ENCODE measurements around the gene GBF1. TPM values are rescaled to one million over a fixed set of nuclear protein-coding genes. Genes with fewer than 3 reads are reported as not detected.

The GBF1 gene
- total RNA-seq, 4 donors from 2014 or later, result 34.0 to 68.3 (median 53.5) TPM

DNA sequence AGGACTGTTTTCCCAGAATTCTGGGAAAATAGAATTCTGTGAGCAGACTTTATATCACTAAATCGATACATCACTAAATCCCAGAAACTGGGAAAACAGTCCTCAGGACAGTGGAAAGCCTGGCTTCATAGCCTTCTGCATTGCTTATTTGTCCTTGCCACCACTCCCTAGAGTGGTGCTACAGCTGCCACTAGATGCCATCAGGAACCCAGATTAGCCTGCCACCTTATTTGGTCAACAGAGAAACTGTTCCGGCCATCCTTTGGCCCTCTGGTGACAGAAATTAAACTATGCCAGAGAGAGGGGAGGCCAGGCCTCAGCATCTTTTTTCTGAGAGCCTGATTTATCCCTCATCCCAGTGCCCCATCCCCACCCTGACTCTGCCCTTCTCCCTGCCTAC lies 130.5 kb downstream of the GBF1 start:
- no peaks in the 10 kb centered on the region for H3K9me3 ChIP-seq
- no peaks in the 10 kb centered on the region for H3K4me1 ChIP-seq
- H3K4me3 ChIP-seq (replicated peaks in 1 of 3), result no peak overlapping the region
- no peaks in the 10 kb centered on the region for H3K27me3 ChIP-seq
- H3K36me3 ChIP-seq, result peaks cover 65 to 85% of the 10 kb centered on the region in 2 donors
- TF ChIP-seq, protein P1, sequence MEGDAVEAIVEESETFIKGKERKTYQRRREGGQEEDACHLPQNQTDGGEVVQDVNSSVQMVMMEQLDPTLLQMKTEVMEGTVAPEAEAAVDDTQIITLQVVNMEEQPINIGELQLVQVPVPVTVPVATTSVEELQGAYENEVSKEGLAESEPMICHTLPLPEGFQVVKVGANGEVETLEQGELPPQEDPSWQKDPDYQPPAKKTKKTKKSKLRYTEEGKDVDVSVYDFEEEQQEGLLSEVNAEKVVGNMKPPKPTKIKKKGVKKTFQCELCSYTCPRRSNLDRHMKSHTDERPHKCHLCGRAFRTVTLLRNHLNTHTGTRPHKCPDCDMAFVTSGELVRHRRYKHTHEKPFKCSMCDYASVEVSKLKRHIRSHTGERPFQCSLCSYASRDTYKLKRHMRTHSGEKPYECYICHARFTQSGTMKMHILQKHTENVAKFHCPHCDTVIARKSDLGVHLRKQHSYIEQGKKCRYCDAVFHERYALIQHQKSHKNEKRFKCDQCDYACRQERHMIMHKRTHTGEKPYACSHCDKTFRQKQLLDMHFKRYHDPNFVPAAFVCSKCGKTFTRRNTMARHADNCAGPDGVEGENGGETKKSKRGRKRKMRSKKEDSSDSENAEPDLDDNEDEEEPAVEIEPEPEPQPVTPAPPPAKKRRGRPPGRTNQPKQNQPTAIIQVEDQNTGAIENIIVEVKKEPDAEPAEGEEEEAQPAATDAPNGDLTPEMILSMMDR (IDR thresholded peaks at IDR 0.05), result no peak
- no peak for TF ChIP-seq POLR2A (IDR thresholded peaks at IDR 0.05)
- intact Hi-C loops (cut with DNase I), result no loop called here
- H3K27ac ChIP-seq, result no peak overlapping the region
- WGBS, 2 donors, result 85 to 88% methylated on average over 2 of the region's 2 CpGs
- no peak for DNase-seq

DNA sequence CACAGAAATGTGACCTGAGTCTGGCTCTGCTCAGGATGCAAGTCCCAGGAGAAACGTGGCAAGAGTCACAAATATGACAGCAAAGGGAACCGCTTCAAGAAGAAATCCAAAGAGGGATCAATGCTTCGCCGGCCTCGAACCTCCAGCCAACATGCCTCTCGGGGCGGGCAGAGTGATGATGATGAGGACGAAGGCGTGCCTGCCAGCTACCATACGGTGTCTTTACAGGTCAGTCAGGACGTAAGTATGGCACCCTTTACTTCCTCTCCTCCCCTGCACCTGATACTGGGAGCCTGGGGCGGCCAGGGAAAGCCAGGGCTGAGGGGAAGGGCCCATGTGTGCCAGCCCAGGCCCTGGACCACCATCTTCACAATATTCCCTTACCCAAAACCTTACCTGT lies 131.6 kb downstream of the GBF1 start:
- H3K4me3 ChIP-seq (replicated peaks in 1 of 3), result no peak overlapping the region
- H3K4me1 ChIP-seq, result no peaks in the 10 kb centered on the region
- no peak for DNase-seq
- no peaks in the 10 kb centered on the region for H3K9me3 ChIP-seq
- H3K27ac ChIP-seq, result no peak overlapping the region
- intact Hi-C loops (cut with DNase I), result no loop called here
- peaks cover 63 to 83% of the 10 kb centered on the region in 2 donors for H3K36me3 ChIP-seq
- 97 to 98% methylated on average over 12 of the region's 12 CpGs for WGBS, 2 donors
- H3K27me3 ChIP-seq, result no peaks in the 10 kb centered on the region
- TF ChIP-seq, protein P1 (IDR thresholded peaks at IDR 0.05), result no peak
- TF ChIP-seq POLR2A (IDR thresholded peaks at IDR 0.05), result no peak

DNA sequence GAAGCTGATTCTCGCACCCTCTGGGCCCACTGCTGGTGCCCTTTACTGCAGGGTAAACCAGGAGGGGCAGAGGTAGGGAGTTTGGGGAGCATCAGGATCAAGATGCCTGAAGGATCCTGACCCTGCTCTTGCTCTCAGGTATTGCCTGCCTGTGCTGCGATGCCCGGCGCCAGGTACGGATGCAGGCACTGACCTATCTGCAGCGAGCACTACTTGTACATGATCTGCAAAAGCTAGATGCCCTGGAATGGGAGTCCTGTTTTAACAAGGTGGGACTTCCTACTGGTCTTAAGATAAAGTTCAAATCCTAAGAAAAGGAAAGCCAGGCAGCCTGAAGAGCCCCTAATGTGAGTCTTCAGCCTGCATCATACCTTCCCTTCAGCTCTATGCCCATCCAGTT lies 134.1 kb downstream of the GBF1 start:
- DNase-seq, result no peak
- 94% methylated on average over 5 to 6 of the region's 6 CpGs for WGBS, 2 donors
- intact Hi-C loops (cut with DNase I), result no loop called here

DNA sequence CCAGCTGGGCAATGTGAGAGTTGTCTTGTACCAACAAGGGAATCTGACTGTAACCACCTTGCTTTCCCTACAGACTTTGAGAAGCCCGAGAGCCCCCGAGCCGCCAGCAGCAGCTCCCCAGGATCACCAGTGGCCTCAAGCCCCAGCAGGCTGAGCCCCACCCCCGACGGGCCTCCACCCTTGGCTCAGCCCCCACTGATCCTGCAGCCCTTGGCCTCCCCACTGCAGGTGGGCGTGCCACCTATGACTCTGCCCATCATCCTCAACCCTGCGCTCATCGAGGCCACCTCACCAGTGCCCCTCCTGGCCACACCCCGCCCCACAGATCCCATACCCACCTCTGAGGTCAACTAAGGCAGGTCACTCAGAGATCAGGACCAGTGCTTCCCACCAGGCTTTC lies 136.7 kb downstream of the GBF1 start:
- Histone ChIP-seq H3K27ac (no peak overlapping the region), H3K27me3 (no peaks in the 10 kb centered on the region), H3K9me3 (no peaks in the 10 kb centered on the region), H3K4me1 (no peaks in the 10 kb centered on the region), H3K4me3 (replicated peaks in 1 of 3) (no peak overlapping the region), H3K36me3 (peaks cover 47 to 52% of the 10 kb centered on the region in 2 donors)
- WGBS, 2 donors, result 90 to 96% methylated on average over 9 of the region's 9 CpGs
- TF ChIP-seq, protein P1 (IDR thresholded peaks at IDR 0.05), result no peak
- no peak for TF ChIP-seq POLR2A (IDR thresholded peaks at IDR 0.05)
- DNase-seq, result no peak
- intact Hi-C loops (cut with DNase I), result no loop called here

More for the DNA sequence above, 134.1 kb downstream of the GBF1 start:
- Histone ChIP-seq H3K9me3 (no peaks in the 10 kb centered on the region), H3K27me3 (no peaks in the 10 kb centered on the region), H3K4me3 (replicated peaks in 1 of 3) (no peak overlapping the region), H3K27ac (no peak overlapping the region), H3K36me3 (peaks cover 65 to 72% of the 10 kb centered on the region in 2 donors), H3K4me1 (no peaks in the 10 kb centered on the region)
- TF ChIP-seq, protein P1 (IDR thresholded peaks at IDR 0.05), result no peak
- TF ChIP-seq POLR2A (IDR thresholded peaks at IDR 0.05), result no peak

DNA sequence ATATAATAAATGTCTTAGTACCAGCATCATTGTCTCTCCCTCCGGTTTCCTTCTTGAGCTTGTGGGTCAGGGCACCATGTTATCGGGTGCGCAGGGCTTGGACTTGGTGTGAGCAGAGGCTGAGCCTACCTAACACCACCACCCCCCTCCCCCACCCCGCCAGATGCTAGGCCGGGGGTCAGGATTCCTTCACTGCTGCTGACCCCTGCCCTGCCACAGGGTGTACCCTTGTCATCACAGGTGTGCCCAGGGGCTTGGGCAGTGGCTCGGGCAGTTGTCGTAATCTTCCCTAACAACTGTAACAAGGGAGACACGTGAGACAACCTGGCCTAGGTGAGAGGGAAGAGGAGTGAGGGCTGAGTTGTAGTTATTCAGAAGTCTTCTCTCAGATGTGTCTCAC lies 137.5 kb downstream of the GBF1 start:
- no peaks in the 10 kb centered on the region for H3K9me3 ChIP-seq
- no peak overlapping the region for H3K4me3 ChIP-seq (replicated peaks in 1 of 3)
- TF ChIP-seq, protein P1 (IDR thresholded peaks at IDR 0.05), result no peak
- no peak for TF ChIP-seq POLR2A (IDR thresholded peaks at IDR 0.05)
- H3K27me3 ChIP-seq, result no peaks in the 10 kb centered on the region
- no peak for DNase-seq
- intact Hi-C loops (cut with DNase I), result no loop called here
- H3K4me1 ChIP-seq, result no peaks in the 10 kb centered on the region
- 92 to 96% methylated on average over 8 of the region's 8 CpGs for WGBS, 2 donors
- no peak overlapping the region for H3K27ac ChIP-seq
- peaks cover 40 to 49% of the 10 kb centered on the region in 2 donors for H3K36me3 ChIP-seq

Measured in thyroid gland (tissue), 4 donors.